Measurements from ENCODE around the gene ZSWIM2.
"Not testable (repeated sequence)": the region's sequence is repeated elsewhere in the genome, so short reads cannot be mapped to it uniquely, and the experiment has no call there.

Gene ZSWIM2, protein sequence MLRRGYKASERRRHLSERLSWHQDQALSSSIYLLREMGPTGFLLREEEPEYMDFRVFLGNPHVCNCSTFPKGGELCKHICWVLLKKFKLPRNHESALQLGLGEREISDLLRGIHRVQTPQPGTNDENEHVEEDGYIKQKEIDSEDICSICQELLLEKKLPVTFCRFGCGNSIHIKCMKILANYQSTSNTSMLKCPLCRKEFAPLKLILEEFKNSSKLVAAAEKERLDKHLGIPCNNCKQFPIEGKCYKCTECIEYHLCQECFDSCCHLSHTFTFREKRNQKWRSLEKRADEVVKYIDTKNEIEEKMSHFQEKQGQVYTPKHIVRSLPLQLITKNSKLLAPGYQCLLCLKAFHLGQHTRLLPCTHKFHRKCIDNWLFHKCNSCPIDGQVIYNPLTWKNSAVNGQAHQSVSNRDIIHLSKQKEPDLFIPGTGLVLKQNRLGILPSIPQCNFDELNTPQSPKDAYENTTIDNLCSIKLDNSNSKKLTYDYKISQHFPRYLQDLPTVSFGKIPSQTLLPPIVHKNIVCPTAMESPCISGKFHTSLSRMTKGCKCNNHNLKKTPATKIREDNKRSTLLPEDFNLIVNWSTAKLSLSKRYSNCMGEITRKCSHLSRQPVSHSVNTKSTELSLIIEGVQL

GRCh38 chr2:186848873-186849578, at the start of gene ZSWIM2:
Gene ZSWIM2 (minus strand): TSS chr2:186849170. CDS start chr2:186849130, 40 bp downstream.
- DNase-seq (ENCODE audit: low read depth in 2 of 2): no peak

DNA sequence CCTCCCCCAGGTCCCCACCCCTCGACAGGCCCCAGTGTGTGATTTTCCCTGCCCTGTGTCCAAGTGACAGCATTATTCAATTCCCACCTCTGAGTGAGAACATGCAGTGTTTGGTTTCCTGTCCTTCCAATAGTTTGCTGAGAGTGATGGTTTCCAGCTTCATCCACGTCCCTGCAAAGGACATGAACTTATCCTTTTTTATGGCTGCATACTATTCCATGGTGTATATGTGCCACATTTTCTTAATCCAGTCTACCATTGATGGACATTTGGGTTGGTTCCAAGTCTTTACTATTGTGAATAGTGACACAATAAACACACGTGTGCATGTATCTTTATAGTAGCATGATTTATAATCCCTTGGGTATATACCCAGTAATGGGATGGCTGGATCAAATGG, 47.2 kb upstream of the ZSWIM2 start:
- DNase-seq (ENCODE audit: low read depth in 2 of 2): not testable (repeated sequence)

DNA sequence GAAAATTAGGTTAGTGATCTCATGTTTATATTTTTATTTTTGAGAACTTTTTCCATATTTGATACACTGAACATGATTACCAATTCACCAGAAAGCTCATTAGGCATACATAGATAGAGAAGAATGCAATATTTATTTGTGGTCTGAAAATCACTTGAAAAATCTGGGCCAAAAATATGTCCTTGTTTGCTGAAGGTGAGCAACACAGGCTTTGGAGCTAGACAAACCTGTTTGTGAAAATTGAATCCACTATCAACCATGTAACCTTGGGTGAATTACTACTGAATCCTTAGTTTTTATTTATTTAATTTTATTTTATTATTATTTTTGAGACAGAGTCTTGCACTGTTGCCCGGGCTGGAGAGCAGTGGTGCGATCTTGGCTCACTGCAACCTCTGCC, 46.5 kb upstream of the ZSWIM2 start:
- DNase-seq (ENCODE audit: low read depth in 2 of 2): no peak

DNA sequence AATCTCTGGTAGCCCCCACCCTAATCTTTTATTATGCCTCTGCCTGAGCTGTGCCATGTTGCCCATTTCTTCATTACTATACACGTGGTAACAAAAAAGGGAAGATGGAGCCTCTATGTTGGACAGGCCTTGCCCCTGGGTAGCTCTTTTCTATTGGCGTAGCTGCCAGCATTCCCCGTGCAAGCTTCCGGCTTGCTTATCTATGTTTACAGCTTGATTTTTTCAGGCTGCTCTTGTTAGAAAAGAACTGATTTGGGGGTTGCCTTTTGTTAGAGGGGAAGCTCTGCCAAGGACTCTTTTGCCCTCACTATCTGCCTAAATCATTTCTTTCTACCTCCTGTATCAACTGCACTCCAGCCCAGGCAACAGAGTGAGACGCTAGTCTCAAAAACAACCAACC, 45.5 kb upstream of the ZSWIM2 start:
- no peak for DNase-seq (ENCODE audit: low read depth in 2 of 2)

DNA sequence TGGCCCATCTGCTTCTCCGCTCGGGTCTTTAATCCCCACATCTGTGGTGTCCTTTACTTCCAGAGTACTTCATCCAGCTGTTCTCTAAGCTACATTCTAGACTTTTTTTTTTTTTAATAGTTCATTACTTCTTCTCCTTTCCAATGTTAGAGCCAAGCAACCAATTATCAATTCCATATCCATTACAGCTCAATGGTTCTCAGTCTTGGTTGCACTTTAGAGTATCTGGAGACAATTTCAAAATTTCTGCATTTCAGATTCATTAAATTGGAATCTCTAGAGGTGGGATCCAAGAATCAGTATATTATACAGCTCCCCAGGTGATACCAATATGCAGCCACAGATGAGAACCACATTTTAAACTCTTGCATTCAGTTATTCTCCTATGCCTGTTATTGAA, 43.9 kb upstream of the ZSWIM2 start:
- no peak for DNase-seq (ENCODE audit: low read depth in 2 of 2)

GRCh38 chr2:186891185-186891621, 42.2 kb upstream of the ZSWIM2 start:
- DNase-seq (ENCODE audit: low read depth in 2 of 2): no peak

DNA sequence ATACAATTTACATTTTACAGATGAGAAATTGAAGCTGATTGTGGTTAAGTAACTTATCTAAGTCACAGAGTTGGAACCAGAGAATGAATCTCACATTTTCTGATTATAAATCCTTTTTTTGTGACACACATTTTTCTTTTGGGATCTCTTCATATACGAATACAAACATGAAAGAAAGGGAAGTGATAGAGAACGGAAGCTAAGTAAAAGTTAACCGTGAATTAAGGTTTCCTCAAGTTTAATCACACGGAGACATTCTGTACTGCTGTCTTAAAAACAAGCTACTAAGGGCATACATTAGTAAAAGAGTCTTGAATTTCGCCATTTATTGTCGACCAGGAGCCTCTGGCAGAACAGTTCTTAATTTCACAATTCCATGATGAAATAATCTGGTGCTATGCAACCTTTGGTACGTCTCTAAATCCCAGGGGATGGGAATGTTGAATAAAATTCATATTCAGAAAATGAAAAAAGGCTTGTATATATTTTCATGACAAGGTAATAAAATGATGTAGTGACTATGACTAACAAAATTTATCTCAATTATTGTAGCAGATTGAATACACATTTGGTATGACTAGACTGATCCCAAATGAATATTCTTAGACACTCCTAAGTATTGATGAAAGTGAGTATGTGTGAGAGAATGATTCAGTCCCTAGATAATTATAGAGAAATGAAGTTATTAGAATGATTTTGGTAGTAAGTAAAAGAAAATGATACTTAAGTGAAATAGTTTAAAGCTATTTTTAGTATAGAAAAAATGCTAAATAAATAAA, 40.3 kb upstream of the ZSWIM2 start:
- no peak for DNase-seq (ENCODE audit: low read depth in 2 of 2)

DNA sequence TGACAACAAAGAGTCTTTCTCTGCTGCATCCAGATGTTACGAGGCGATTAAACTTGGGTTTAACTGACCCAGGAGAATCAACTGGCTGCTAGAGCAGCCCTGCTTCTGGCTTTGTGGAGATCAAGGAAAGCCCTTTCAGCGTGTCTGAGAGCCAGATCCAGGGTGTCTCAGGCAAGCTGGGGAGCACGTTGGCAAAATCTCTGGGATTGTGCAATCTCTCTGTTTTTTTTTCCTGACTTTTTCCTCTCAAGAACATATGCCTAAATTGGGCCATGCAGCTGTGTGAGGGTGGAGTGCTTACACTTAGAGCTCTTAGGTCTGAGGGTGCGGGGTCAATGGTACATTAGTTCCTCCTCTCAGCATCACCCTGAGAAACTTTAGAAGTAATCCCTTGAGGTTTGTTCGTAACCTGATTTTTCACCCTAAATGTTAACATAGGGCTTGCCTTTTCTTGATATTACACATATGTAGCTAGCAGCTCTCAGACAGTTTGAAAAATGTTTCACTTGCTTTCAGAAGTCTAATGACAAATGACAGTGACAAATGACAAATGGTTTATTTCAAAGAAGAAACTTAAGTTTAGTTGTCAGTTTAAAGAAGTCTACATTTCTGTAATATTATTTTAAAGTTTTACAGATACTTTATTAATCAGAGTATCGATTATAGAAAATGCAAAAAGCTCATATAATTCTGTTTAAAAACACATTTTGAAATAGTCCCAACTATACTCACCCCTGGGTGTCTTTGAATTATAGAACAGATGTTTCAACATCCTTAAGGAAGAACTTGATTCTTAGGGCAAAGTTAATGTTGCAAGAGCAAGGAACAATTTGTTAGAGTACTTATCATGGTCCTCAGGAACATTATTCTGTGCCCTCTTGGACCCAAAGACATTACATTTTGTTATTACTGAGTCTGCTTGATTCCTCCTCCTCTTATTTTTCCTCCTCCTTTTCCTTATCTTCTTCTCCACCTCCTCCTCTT, 38.4 kb upstream of the ZSWIM2 start:
- DNase-seq (ENCODE audit: low read depth in 2 of 2): no peak

DNA sequence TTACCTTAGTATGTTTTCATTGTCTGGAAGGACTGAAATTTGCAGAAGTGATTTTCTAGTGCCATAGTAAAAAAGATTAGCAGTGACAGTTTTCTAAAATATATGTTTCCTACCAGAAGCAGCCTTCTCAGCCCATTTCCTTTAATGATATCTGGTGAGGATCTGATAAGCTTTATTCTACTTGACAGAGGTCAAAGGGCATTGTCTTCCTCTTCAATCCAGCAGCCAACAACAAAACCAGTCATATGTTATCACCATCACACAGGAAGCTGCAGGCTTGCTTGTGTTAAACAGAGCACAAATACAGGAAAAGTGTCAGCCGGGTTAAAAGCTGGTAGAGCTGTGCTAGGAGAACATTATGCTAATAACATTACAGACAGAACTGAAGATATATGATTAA, 35.6 kb upstream of the ZSWIM2 start:
- DNase-seq (ENCODE audit: low read depth in 2 of 2): no peak

DNA sequence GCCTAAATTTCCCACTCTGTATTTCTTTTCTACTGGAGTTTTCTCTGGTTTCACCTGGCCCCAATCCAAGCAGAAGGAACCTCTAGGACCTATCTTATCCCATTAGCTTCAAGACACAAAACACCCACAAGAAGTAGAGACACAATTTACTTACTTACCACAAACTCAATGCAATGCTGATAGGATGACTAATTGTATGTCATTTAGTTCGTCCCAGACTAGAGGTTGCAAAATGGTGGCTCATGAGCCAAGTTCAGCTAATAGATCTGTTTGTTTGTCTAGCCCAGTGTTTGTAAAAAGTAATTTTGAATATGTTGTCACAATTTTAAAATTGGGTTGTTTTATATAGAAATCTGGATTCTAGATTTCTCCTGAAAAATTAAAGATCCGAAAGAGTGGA, 34.7 kb upstream of the ZSWIM2 start:
- DNase-seq (ENCODE audit: low read depth in 2 of 2): no peak

DNA sequence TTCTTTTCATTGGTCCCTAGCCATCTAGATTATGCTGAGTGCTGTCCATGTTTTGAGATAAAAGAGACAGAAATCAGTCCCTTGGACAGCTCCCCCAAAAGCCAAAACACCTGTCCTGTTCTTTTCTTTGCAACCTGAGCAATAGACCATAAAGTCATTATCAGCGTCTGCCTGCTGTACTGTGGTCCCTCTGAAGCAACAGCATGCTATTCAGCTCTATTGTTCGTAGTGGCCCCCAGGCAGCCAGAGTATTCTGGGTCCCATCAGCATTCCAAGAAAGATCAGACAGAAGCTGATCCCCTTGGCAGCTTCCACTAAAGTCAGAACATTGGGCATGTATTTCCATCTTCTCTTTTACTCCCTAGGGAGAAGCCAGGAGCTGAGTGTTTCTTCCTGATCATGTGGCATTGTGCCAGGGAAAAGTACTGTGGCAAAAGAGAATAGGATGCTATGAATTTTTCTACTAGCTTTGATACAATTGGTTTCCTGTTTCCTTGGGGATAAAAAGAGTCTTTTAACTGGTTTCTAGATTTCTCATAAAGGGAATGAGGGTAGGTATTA, 33.6 kb upstream of the ZSWIM2 start:
- DNase-seq (ENCODE audit: low read depth in 2 of 2): no peak

DNA sequence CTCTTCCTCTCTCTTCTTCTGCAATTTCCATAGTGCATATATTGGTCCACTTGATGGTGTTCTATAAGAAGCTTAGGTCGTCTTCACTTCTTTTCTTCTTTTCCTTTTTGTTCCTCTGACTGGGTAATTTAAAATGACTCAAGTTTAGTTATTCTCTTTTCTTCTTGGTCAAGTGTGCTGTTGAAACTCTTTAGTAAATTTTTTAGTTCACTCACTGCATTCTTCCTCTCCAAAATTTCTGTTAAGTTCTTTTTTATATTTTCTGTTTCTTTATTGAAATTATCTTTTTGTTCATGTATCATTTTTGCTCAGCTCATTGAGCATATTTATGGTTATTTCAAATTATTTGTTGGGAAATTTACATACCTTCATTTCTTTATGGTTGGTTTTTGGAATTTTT, 32.7 kb upstream of the ZSWIM2 start:
- no peak for DNase-seq (ENCODE audit: low read depth in 2 of 2)

DNA sequence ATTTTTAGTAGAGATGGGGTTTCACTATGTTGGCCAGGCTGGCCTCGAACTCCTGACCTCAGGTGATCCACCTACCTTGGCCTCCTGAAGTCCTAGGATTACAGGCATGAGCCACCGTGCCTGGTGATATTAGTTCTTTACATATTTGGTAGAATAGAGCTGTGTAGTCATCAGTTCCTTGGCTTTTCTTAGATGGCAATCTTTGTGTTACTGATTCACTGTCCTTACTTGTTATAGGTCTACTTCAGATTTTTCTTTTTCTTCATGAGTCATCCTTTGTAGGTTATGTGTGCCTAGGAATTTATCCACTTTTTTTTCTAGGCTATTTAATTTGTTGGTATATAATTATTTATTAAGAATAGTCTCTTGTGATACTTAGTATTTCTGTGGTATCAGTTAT, 30.3 kb upstream of the ZSWIM2 start:
- no peak for DNase-seq (ENCODE audit: low read depth in 2 of 2)

DNA sequence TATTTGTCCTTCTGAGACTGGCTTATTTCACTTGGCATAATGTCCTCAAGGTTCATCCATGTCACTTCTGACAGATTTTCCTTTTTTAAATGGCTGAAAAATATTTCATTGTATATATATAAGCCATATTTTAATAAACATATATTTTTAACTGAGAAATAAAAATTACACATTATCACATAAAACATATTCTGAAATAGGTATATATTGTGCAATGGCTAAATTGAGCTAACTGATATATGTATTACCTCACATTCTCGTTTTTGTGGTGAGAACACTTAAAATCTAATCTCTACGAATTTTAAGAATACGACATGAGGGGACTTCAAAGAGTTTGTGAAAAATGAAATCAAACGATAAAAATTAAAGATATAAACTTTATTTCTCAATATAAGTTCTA, 25.7 kb upstream of the ZSWIM2 start:
- DNase-seq (ENCODE audit: low read depth in 2 of 2): no peak

DNA sequence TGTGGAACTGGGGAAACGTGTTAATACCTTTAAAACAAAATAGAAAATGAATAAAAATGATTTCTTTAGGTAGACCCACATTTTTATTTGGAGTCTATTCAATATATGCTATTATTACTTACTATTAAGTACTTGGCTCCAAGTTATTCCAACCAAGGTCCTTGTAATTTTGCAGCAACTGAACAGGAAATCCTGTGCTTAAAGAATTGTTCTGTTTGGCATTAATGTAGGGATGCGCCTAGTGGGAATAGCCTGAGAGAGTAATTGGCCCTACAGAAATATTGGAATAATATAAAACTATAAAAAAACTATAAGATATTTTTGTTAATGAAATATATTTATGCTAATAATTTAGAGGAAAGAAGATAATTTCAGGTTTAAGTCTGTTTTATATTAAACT, 22.9 kb upstream of the ZSWIM2 start:
- DNase-seq (ENCODE audit: low read depth in 2 of 2): no peak

DNA sequence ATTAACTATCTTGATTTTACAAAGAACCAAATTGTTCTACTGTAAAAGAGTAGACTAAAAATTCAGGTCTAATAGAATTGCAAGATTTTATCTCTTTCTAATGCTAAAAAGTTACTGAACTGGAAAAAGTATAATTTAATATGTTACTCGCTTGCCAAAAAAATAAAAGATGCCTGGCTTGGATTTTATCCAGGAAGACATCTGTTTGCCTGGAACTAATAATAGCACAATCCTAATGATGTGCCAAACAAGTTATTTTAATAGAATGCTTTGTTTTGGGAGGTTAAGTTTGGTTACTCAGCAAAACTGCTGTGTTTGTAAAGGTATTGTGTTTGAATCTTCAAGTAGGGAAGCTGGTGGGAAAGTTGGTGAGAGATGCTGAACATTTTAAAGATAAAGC, 19.4 kb upstream of the ZSWIM2 start:
- DNase-seq (ENCODE audit: low read depth in 2 of 2): no peak

GRCh38 chr2:186862869-186863709, 14.1 kb upstream of the ZSWIM2 start:
- no peak for DNase-seq (ENCODE audit: low read depth in 2 of 2)

- DNase-seq (ENCODE audit: low read depth in 2 of 2): no peak
Observed at GRCh38 chr2:186855216-186855615, 6.2 kb upstream of the ZSWIM2 start.

GRCh38 chr2:186853951-186854350, 5.0 kb upstream of the ZSWIM2 start:
- no peak for DNase-seq (ENCODE audit: low read depth in 2 of 2)

GRCh38 chr2:186852508-186852907, 3.5 kb upstream of the ZSWIM2 start:
- DNase-seq (ENCODE audit: low read depth in 2 of 2): no peak

Data from activated CD4-positive, alpha-beta T cell treated with anti-CD3 and anti-CD28 coated beads for 24 hours (primary cell).